Measurements from ENCODE around the gene CERK. TPM values are rescaled to one million over a fixed set of nuclear protein-coding genes. Genes with fewer than 3 reads are reported as not detected.

CERK gene
- total and polyA plus RNA-seq, 2 of the 8 experiments (the other 6 are each of a cell fraction or from before 2014, with no cell fraction given) = 26.6 to 59.0 TPM

- 92% methylated on average over 20 of the region's 26 CpGs; no CpG with 5 or more reads in 1 of the 2 experiments for WGBS, 2 experiments (ENCODE audit: extremely low coverage in 1 of 2, insufficient coverage in 1 of 2, insufficient read length in 1 of 2, insufficient replicate concordance in 2 of 2, low coverage in 1 of 2, low lambda C conversion rate in 2 of 2, missing lambda C conversion rate in 1 of 2)
- H3K23ac ChIP-seq (ENCODE audit: insufficient read length) = no peak overlapping the region
- DNase-seq (ENCODE audit: low read depth in 1 of 2, low spot score in 2 of 2) = no peak
- TF ChIP-seq JUN (IDR thresholded peaks at IDR 0.05; ENCODE audit: low read depth, low read length) = no peak
- TF ChIP-seq, protein P1, sequence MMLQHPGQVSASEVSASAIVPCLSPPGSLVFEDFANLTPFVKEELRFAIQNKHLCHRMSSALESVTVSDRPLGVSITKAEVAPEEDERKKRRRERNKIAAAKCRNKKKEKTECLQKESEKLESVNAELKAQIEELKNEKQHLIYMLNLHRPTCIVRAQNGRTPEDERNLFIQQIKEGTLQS (IDR thresholded peaks at IDR 0.05; ENCODE audit: insufficient read depth, low read depth, low read length) = no peak
- TF ChIP-seq RAD21 (IDR thresholded peaks at IDR 0.05 in 1 of 2, conservative IDR thresholded peaks at IDR 0.05 in 1 of 2; ENCODE audit: low read depth in 2 of 2, low read length in 2 of 2) = no peak
- TF ChIP-seq TAF1 (IDR thresholded peaks at IDR 0.05; ENCODE audit: low read depth, low read length) = no peak
- TF ChIP-seq SP2 (IDR thresholded peaks at IDR 0.05; ENCODE audit: low read length) = no peak
- no peak for TF ChIP-seq HDAC2 (IDR thresholded peaks at IDR 0.05; ENCODE audit: borderline replicate concordance in 1 of 2, low read depth in 2 of 2, low read length in 2 of 2)
- TF ChIP-seq ZNF274 (IDR thresholded peaks at IDR 0.05; ENCODE audit: borderline replicate concordance, extremely low read depth, low read length) = no peak
- no peak for TF ChIP-seq JUND (IDR thresholded peaks at IDR 0.05; ENCODE audit: low read length)
- no peak for TF ChIP-seq TAF7 (optimal IDR thresholded peaks at IDR 0.05; ENCODE audit: borderline replicate concordance, low read depth, low read length)
- no peak for TF ChIP-seq HDAC6 (IDR thresholded peaks at IDR 0.05; ENCODE audit: low read depth, low read length)
- no peak for TF ChIP-seq RFX5 (IDR thresholded peaks at IDR 0.05; ENCODE audit: borderline replicate concordance, low read depth, low read length)
- no peak for TF ChIP-seq TEAD4 (IDR thresholded peaks at IDR 0.05; ENCODE audit: low read depth, low read length)
Observed at GRCh38 chr22:46655861-46656608, 82.0 kb downstream of the CERK start.

More at GRCh38 chr22:46655861-46656608, 82.0 kb downstream of the CERK start:
- Histone ChIP-seq H4K91ac (replicated peaks; ENCODE audit: insufficient read length, low read length) (no peak overlapping the region), H3K4me2 (ENCODE audit: insufficient read depth in 1 of 2, low read depth in 2 of 2, low read length in 2 of 2) (no peak overlapping the region), H3K79me2 (ENCODE audit: control insufficient read depth in 1 of 2, insufficient read depth in 2 of 2, low read length in 2 of 2) (no peaks in the 10 kb centered on the region), H3K23me2 (ENCODE audit: low read depth, low read length) (no peaks in the 10 kb centered on the region), H3K9me3 (ENCODE audit: insufficient read depth in 2 of 2, low read depth in 1 of 2, low read length in 1 of 2) (no peaks in the 10 kb centered on the region), H2BK20ac (ENCODE audit: low read length) (no peak overlapping the region), H2BK15ac (ENCODE audit: low read length) (no peak overlapping the region), H4K20me1 (replicated peaks in 1 of 2; ENCODE audit: control insufficient read depth in 1 of 2, insufficient read depth in 2 of 2, low read length in 2 of 2) (peaks cover 0 to 4% of the 10 kb centered on the region in 2 experiments), H3K4me1 (replicated peaks in 1 of 4; ENCODE audit: control insufficient read depth in 3 of 4, insufficient read depth in 4 of 4, low read length in 3 of 4) (peaks cover 0 to 4% (median 2%) of the 10 kb centered on the region in 4 experiments; a peak in 2 of 7 replicates), H2BK12ac (ENCODE audit: low read depth, low read length) (no peak overlapping the region), H2BK120ac (replicated peaks; ENCODE audit: low read depth, low read length) (no peak overlapping the region), H3K27me3 (replicated peaks in 1 of 4; ENCODE audit: control insufficient read depth in 3 of 4, extremely low read depth in 1 of 4, insufficient read depth in 3 of 4, low read length in 3 of 4) (no peaks in the 10 kb centered on the region), H3K56ac (replicated peaks; ENCODE audit: insufficient read length, low read depth, low read length) (no peak overlapping the region), H3K14ac (ENCODE audit: insufficient read length) (no peak overlapping the region), H3K79me1 (ENCODE audit: low read depth, low read length) (peaks cover 5% of the 10 kb centered on the region; the same call in 1 of the 2 replicates), H3K4ac (replicated peaks; ENCODE audit: insufficient read length, low read depth, low read length) (no peak overlapping the region), H3K27ac (ENCODE audit: low read depth, low read length) (no peak overlapping the region), H3K9ac (replicated peaks in 1 of 4; ENCODE audit: extremely low read depth in 1 of 4, low read depth in 3 of 4, low read length in 3 of 4) (no peak overlapping the region), H3K36me3 (ENCODE audit: control insufficient read depth in 2 of 4, insufficient read depth in 4 of 4, low read length in 3 of 4) (no peaks in the 10 kb centered on the region), H4K5ac (ENCODE audit: insufficient read length, low read depth, low read length) (no peak overlapping the region), H3K4me3 (ENCODE audit: extremely low read depth in 1 of 4, insufficient read depth in 2 of 4, low read depth in 3 of 4, low read length in 4 of 4) (no peak overlapping the region), H4K8ac (ENCODE audit: extremely low read depth, insufficient read depth, low read length) (no peak overlapping the region), H2BK5ac (ENCODE audit: low read depth, low read length) (no peak overlapping the region), H3K18ac (ENCODE audit: extremely low read depth, low read length) (no peak overlapping the region), H2AFZ (ENCODE audit: low read length) (no peak overlapping the region), H2AK5ac (ENCODE audit: low read depth, low read length) (no peak overlapping the region)
- no peak for FAIRE-seq
- CTCF ChIA-PET (ENCODE audit: partially characterized antibody) = interaction anchor here (1.5 to 1.7 kb wide), 2 partner anchors 13 to 93 kb away, joined by 5 to 6 read pairs; no protein-coding TSS in a partner anchor
- POLR2A ChIA-PET (ENCODE audit: partially characterized antibody) = no interaction called here

Data from H1 (cell line).